ENCODE results near the gene LINC01488.

DNA sequence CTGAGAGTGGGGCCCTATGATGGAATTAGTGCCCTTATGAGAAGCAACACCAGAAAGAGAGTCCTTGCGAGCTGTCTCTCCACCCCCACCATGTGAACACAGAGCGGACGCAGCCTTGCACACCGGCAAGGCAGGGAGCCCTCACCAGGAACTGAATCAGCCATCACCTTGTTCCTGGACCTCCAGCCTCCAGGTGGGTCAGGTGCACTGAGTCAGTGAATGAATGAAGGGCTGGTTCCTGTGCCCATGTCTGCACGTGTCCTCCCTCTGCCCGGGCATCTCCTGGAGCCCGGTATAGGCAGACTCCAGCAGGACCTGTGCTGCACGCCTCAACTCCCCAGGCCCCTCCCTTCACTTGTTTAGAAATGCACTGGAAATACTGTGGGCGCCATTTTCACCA, 54.9 kb downstream of the LINC01488 start:
- TF ChIP-seq POLR2A (IDR thresholded peaks at IDR 0.05; ENCODE audit: low read depth, low read length), result no peak
- TF ChIP-seq POLR2AphosphoS5 (IDR thresholded peaks at IDR 0.05; ENCODE audit: low read depth, low read length), result no peak
- no peak for TF ChIP-seq TAF1 (IDR thresholded peaks at IDR 0.05; ENCODE audit: low read depth, low read length)
- TF ChIP-seq SPI1 (IDR thresholded peaks at IDR 0.05; ENCODE audit: low read depth, low read length), result no peak
- TF ChIP-seq PAX5 (IDR thresholded peaks at IDR 0.05; ENCODE audit: insufficient read depth, low read length, severe bottlenecking), result no peak

All from GM12891 (cell line).